KMS-11 (cell line): Measurements from ENCODE around the gene GFAP.

ENCODE experiments used
- H2AFZ ChIP-seq: fragments of 200-600 bp; sonication (generic); 2 replicates; pipeline ENCODE4 v1.6.1; 2016; ENCODE audit warnings: antibody characterized with exemption, mixed run types, low read depth
- H3K27ac ChIP-seq: fragments of 200-600 bp; sonication (generic); 2 replicates; pipeline ENCODE4 v1.6.1; 2016; ENCODE audit warnings: mild to moderate bottlenecking, mixed run types
- H3K27me3 ChIP-seq: fragments of 200-600 bp; sonication (generic); 2 replicates; pipeline ENCODE4 v1.6.1; 2017; ENCODE audit warnings: mild to moderate bottlenecking, low read depth, mixed run types, moderate library complexity; ENCODE audit not compliant: insufficient read depth
- H3K36me3 ChIP-seq: fragments of 200-600 bp; sonication (generic); 2 replicates; pipeline ENCODE4 v1.6.1; 2017; ENCODE audit warnings: mild to moderate bottlenecking, mixed run types; ENCODE audit not compliant: insufficient read depth
- H3K4me1 ChIP-seq: fragments of 200-600 bp; sonication (generic); 2 replicates; pipeline ENCODE4 v1.6.1; 2016; ENCODE audit warnings: mild to moderate bottlenecking, low read depth, mixed run types; ENCODE audit not compliant: poor library complexity, severe bottlenecking
- H3K4me2 ChIP-seq: fragments of 200-600 bp; sonication (generic); 2 replicates; pipeline ENCODE4 v1.7.0; 2016; ENCODE audit warnings: mild to moderate bottlenecking, mixed run types
- H3K4me3 ChIP-seq: fragments of 200-600 bp; sonication (generic); IDR thresholded peaks from 2 replicates; pipeline ENCODE4 v1.6.1; 2017; ENCODE audit warnings: low read depth, low read length, mixed read lengths; ENCODE audit not compliant: insufficient read depth
- H3K79me2 ChIP-seq: fragments of 200-600 bp; sonication (generic); 2 replicates; pipeline ENCODE4 v1.6.1; 2016; ENCODE audit warnings: low read depth, mixed run types; ENCODE audit not compliant: insufficient read depth
- H3K9ac ChIP-seq: fragments of 200-600 bp; sonication (generic); 2 replicates; pipeline ENCODE4 v1.6.1; 2016; ENCODE audit warnings: mild to moderate bottlenecking, mixed run types
- H4K20me1 ChIP-seq: fragments of 200-600 bp; sonication (generic); 2 replicates; pipeline ENCODE4 v1.6.1; 2016; ENCODE audit warnings: mild to moderate bottlenecking, mixed run types; ENCODE audit not compliant: insufficient read depth
- TF ChIP-seq, protein P1 (sequence below): fragments of 200-600 bp; sonication (generic); conservative IDR thresholded peaks from 2 replicates; pipeline ENCODE4 v1.6.1; 2017; ENCODE audit warnings: low read depth, mild to moderate bottlenecking, antibody characterized with exemption, low read length, moderate library complexity, mixed read lengths

GFAP gene

DNA sequence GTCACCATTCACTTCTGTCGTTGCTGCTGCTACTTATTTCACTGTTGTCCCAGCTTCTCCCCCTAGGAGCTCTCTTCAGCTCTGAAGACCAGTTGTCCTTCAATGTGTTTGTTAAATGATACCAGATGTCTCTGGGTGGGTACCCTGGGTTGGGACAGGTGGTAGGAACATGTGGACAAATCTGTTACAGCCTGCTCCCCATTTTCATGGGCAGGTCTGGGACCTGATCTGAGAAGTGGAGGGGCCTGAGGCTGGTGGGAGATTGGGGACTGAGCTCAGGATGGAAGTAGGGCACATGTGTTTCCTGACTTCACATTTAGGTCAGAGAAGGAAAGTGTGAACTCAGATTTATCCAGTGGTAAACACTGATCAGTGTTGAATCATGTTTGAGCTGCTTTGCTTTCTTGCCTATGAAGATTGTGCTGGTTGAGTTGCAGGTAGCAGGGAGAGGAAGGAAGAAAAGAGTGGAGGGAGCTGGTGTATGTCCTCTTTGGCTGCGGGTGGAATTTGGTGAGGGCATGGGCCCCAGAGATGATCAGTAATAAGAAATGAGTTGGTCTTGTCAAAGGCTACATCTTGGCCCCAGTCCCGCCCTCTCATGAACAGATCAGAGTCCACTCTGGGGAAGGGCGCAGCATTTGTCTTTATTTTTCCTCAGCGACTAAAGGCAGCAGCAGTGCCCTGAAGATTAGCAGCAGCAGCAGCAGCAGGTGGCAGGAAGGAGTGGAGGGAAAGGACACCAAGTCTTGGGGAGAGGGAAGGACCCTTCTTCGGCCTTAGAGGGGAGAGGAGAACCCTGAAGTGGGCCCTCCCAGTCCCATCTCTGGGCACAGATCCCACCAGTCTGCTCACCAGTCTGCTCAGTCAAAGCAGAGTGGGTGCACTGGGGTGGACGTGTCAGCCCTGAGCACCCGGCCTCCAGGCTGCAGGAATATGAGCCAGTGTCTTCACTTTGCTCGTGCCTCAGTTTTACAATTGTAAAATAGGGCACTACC is 10.0 kb downstream of the GFAP start:
- H3K4me1 ChIP-seq = peaks cover 7% of the 10 kb centered on the region

DNA sequence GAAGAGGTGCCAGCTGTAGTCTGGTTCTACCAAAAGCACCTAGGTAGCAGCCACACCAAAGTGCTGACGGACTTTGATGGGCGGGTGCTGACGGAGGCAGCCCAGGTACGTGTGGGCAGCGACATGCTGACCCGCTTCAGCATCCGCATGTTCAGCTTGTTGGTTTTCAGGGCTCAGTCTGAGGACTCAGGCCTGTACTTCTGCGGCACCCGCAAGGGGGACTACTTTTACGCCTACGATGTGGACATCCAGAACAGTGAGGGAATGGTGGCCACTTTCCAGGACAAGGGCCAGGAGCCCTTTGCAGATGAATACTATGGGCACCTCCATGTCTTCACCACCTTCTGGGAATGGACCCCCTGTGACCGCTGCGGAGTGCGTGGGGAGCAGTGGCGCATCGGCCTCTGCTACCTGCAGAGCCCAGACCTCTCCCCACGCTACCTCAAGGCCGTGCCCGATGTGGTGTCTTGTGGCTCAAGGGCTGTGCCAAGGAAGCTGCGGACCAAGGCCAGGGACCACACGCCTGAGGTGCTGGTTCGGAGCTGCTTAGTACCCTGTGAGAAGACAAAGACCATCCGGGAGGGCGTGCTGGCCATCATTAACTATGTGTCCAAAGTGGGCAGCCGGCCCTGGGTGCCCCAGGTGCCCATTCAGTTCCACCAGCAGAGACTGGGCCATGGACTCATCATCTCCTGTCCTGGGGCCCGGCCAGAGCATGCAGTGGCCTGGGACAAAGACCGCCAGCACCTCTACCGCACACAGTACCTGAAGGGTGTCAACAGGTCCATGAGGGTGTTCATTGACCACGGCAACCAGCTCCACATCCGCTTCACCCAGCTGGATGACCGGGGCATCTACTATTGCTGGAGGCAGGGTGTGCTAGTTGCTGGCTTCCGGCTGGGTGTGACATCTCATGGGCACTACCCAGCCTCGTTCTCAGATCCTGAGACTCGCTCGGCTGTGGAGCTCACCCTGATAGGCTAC is 11.0 kb downstream of the GFAP start:
- Histone ChIP-seq H2AFZ (no peak overlapping the region), H3K4me1 (peaks cover 12% of the 10 kb centered on the region), H3K27me3 (peaks cover 4% of the 10 kb centered on the region; the same call in 1 of the 2 replicates), H4K20me1 (no peaks in the 10 kb centered on the region), H3K9ac (no peak overlapping the region), H3K36me3 (no peaks in the 10 kb centered on the region), H3K79me2 (no peaks in the 10 kb centered on the region; the same call in 1 of the 2 replicates), H3K4me2 (no peak overlapping the region), H3K4me3 (no peak overlapping the region), H3K27ac (no peak overlapping the region)
- TF ChIP-seq, protein P1, sequence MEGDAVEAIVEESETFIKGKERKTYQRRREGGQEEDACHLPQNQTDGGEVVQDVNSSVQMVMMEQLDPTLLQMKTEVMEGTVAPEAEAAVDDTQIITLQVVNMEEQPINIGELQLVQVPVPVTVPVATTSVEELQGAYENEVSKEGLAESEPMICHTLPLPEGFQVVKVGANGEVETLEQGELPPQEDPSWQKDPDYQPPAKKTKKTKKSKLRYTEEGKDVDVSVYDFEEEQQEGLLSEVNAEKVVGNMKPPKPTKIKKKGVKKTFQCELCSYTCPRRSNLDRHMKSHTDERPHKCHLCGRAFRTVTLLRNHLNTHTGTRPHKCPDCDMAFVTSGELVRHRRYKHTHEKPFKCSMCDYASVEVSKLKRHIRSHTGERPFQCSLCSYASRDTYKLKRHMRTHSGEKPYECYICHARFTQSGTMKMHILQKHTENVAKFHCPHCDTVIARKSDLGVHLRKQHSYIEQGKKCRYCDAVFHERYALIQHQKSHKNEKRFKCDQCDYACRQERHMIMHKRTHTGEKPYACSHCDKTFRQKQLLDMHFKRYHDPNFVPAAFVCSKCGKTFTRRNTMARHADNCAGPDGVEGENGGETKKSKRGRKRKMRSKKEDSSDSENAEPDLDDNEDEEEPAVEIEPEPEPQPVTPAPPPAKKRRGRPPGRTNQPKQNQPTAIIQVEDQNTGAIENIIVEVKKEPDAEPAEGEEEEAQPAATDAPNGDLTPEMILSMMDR = no peak

More for the DNA sequence above, 10.0 kb downstream of the GFAP start:
- no peak overlapping the region for H3K27ac ChIP-seq
- no peaks in the 10 kb centered on the region for H3K36me3 ChIP-seq
- peaks cover 4% of the 10 kb centered on the region; the same call in 1 of the 2 replicates for H3K27me3 ChIP-seq
- no peak overlapping the region for H3K4me2 ChIP-seq
- TF ChIP-seq, protein P1 = no peak
- no peak overlapping the region for H3K9ac ChIP-seq
- no peak overlapping the region for H2AFZ ChIP-seq
- H3K79me2 ChIP-seq = no peaks in the 10 kb centered on the region
- no peak overlapping the region for H3K4me3 ChIP-seq
- H4K20me1 ChIP-seq = no peaks in the 10 kb centered on the region

DNA sequence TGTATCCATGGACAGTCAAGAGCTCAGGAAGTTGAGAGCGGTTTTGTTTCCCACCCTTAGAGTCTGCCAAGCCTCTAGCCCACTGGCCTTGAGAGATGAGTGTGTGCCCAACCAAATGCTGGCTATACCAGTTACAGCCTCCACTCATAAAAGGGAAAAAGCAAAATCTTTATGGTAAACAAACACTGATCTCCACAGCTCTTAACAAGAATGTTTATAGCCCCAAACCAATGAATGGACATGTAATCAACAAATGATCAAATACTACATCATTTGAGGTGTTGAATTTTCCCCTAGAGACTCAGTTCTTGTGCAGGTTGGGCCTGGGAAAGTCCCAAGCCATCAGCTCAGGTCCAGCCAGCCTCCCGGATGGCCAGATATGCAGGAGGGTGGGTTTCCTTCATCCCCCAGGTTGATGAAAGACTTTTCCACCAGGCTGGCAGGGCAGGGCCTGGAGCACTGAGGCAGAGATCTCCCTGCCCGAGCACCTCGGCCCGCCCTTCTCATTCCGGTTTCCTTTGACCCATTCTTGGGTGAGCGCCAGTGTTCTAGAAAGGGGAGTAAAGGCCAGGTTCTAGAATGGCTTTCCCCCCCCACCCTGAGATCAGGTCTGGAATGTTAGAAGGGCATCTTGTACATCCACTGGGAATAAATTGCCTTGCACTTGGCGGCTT is 12.2 kb downstream of the GFAP start:
- Histone ChIP-seq H4K20me1 (no peaks in the 10 kb centered on the region), H3K4me2 (no peak overlapping the region), H3K36me3 (no peaks in the 10 kb centered on the region), H3K4me3 (no peak overlapping the region), H3K27me3 (peaks cover 4% of the 10 kb centered on the region; the same call in 1 of the 2 replicates), H3K4me1 (peaks cover 15% of the 10 kb centered on the region), H3K27ac (no peak overlapping the region), H3K9ac (no peak overlapping the region), H3K79me2 (peaks cover 11% of the 10 kb centered on the region), H2AFZ (no peak overlapping the region)
- TF ChIP-seq, protein P1 = no peak
